ENCODE results near the gene CPPED1.
"Not testable (repeated sequence)": the region's sequence is repeated elsewhere in the genome, so short reads cannot be mapped to it uniquely, and the experiment has no call there.

Gene CPPED1

GRCh38 chr16:12766208-12766607 is 37.5 kb downstream of the CPPED1 start:
- H3K79me2 ChIP-seq (ENCODE audit: control insufficient read depth, insufficient read depth, low read length, poor library complexity); H2BK12ac ChIP-seq (ENCODE audit: low read length): not testable (repeated sequence)

GRCh38 chr16:12764813-12765488 is 38.7 kb downstream of the CPPED1 start:
- WGBS (ENCODE audit: extremely low coverage, insufficient coverage, insufficient read length) = no CpG with 5 or more reads among the region's 6 CpGs
- H4K91ac ChIP-seq (ENCODE audit: low read depth, low read length) = no peak overlapping the region
- no peak overlapping the region for H3K27ac ChIP-seq (ENCODE audit: low read depth, low read length)
- H3K79me1 ChIP-seq (ENCODE audit: low read length) = no peaks in the 10 kb centered on the region
- no peak for DNase-seq
- no peak overlapping the region for H3K4ac ChIP-seq (ENCODE audit: low read depth, low read length)
- H3K9ac ChIP-seq (ENCODE audit: low read length) = no peak overlapping the region
- no peaks in the 10 kb centered on the region for H3K79me2 ChIP-seq (ENCODE audit: control insufficient read depth, insufficient read depth, low read length, poor library complexity)
- no peak overlapping the region for H2BK5ac ChIP-seq (ENCODE audit: low read depth, low read length, poor library complexity)
- no peak overlapping the region for H2AK5ac ChIP-seq (ENCODE audit: low read length)
- no peaks in the 10 kb centered on the region for H3K4me1 ChIP-seq (ENCODE audit: control insufficient read depth in 1 of 2, insufficient read depth in 2 of 2, low read length in 2 of 2)
- H3K9me3 ChIP-seq (ENCODE audit: insufficient read depth, low read depth, low read length) = no peaks in the 10 kb centered on the region
- H3K14ac ChIP-seq (ENCODE audit: low read length) = no peak overlapping the region
- H2BK120ac ChIP-seq (ENCODE audit: insufficient read depth, low read length, poor library complexity) = no peak overlapping the region
- H3K36me3 ChIP-seq (ENCODE audit: control insufficient read depth in 1 of 2, insufficient read depth in 2 of 2, low read length in 2 of 2) = no peaks in the 10 kb centered on the region
- H3K4me3 ChIP-seq (ENCODE audit: low read depth, low read length) = no peak overlapping the region
- no peak overlapping the region for H2AFZ ChIP-seq (ENCODE audit: insufficient read depth, low read length, poor library complexity)
- no peak overlapping the region for H4K12ac ChIP-seq (ENCODE audit: low read depth, low read length)
- H2BK12ac ChIP-seq (ENCODE audit: low read length) = no peak overlapping the region
- H3K18ac ChIP-seq (ENCODE audit: low read length) = no peak overlapping the region
- H3K27me3 ChIP-seq (ENCODE audit: insufficient read depth, low read length) = no peaks in the 10 kb centered on the region
- H3K23ac ChIP-seq (ENCODE audit: low read length) = no peak overlapping the region
- no peak overlapping the region for H3K4me2 ChIP-seq (ENCODE audit: low read length)
- H4K8ac ChIP-seq (ENCODE audit: low read depth, low read length) = no peak overlapping the region

More at GRCh38 chr16:12766208-12766607, 37.5 kb downstream of the CPPED1 start:
- not testable (repeated sequence) for H2AK5ac ChIP-seq (ENCODE audit: low read length); DNase-seq; H2BK120ac ChIP-seq (ENCODE audit: insufficient read depth, low read length, poor library complexity); H4K8ac ChIP-seq (ENCODE audit: low read depth, low read length); H3K23ac ChIP-seq (ENCODE audit: low read length); H3K79me1 ChIP-seq (ENCODE audit: low read length); H3K4ac ChIP-seq (ENCODE audit: low read depth, low read length); H4K12ac ChIP-seq (ENCODE audit: low read depth, low read length); H3K4me1 ChIP-seq (ENCODE audit: control insufficient read depth in 1 of 2, insufficient read depth in 2 of 2, low read length in 2 of 2); H3K4me2 ChIP-seq (ENCODE audit: low read length); H4K91ac ChIP-seq (ENCODE audit: low read depth, low read length); H3K18ac ChIP-seq (ENCODE audit: low read length); H2AFZ ChIP-seq (ENCODE audit: insufficient read depth, low read length, poor library complexity); H3K14ac ChIP-seq (ENCODE audit: low read length); H3K36me3 ChIP-seq (ENCODE audit: control insufficient read depth in 1 of 2, insufficient read depth in 2 of 2, low read length in 2 of 2); H3K27ac ChIP-seq (ENCODE audit: low read depth, low read length); H3K9me3 ChIP-seq (ENCODE audit: insufficient read depth, low read depth, low read length); H3K9ac ChIP-seq (ENCODE audit: low read length); H3K4me3 ChIP-seq (ENCODE audit: low read depth, low read length); H2BK5ac ChIP-seq (ENCODE audit: low read depth, low read length, poor library complexity); H3K27me3 ChIP-seq (ENCODE audit: insufficient read depth, low read length)
- no CpG with 5 or more reads among the region's 3 CpGs for WGBS (ENCODE audit: extremely low coverage, insufficient coverage, insufficient read length)

GRCh38 chr16:12763517-12763916 is 40.2 kb downstream of the CPPED1 start:
- H2AK5ac ChIP-seq (ENCODE audit: low read length) = no peak overlapping the region
- no peak overlapping the region for H4K8ac ChIP-seq (ENCODE audit: low read depth, low read length)
- H3K9ac ChIP-seq (ENCODE audit: low read length) = no peak overlapping the region
- no peak overlapping the region for H3K4me3 ChIP-seq (ENCODE audit: low read depth, low read length)
- H3K23ac ChIP-seq (ENCODE audit: low read length) = no peak overlapping the region
- H4K91ac ChIP-seq (ENCODE audit: low read depth, low read length) = no peak overlapping the region
- no peaks in the 10 kb centered on the region for H3K36me3 ChIP-seq (ENCODE audit: control insufficient read depth in 1 of 2, insufficient read depth in 2 of 2, low read length in 2 of 2)
- no peak overlapping the region for H2AFZ ChIP-seq (ENCODE audit: insufficient read depth, low read length, poor library complexity)
- H3K27me3 ChIP-seq (ENCODE audit: insufficient read depth, low read length) = no peaks in the 10 kb centered on the region
- peak in 1 of 2 donors; percentile 56 for DNase-seq
- H2BK120ac ChIP-seq (ENCODE audit: insufficient read depth, low read length, poor library complexity) = no peak overlapping the region
- no peak overlapping the region for H3K4ac ChIP-seq (ENCODE audit: low read depth, low read length)
- H3K79me2 ChIP-seq (ENCODE audit: control insufficient read depth, insufficient read depth, low read length, poor library complexity) = no peaks in the 10 kb centered on the region
- no peaks in the 10 kb centered on the region for H3K79me1 ChIP-seq (ENCODE audit: low read length)
- H2BK5ac ChIP-seq (ENCODE audit: low read depth, low read length, poor library complexity) = no peak overlapping the region
- no CpG with 5 or more reads among the region's 3 CpGs for WGBS (ENCODE audit: extremely low coverage, insufficient coverage, insufficient read length)
- H3K4me1 ChIP-seq (ENCODE audit: control insufficient read depth in 1 of 2, insufficient read depth in 2 of 2, low read length in 2 of 2) = no peaks in the 10 kb centered on the region
- no peak overlapping the region for H3K4me2 ChIP-seq (ENCODE audit: low read length)
- H2BK12ac ChIP-seq (ENCODE audit: low read length) = no peak overlapping the region
- no peak overlapping the region for H3K14ac ChIP-seq (ENCODE audit: low read length)
- H3K9me3 ChIP-seq (ENCODE audit: insufficient read depth, low read depth, low read length) = no peaks in the 10 kb centered on the region
- H3K27ac ChIP-seq (ENCODE audit: low read depth, low read length) = no peak overlapping the region
- H4K12ac ChIP-seq (ENCODE audit: low read depth, low read length) = no peak overlapping the region
- no peak overlapping the region for H3K18ac ChIP-seq (ENCODE audit: low read length)

- Histone ChIP-seq H4K91ac (ENCODE audit: low read depth, low read length) (no peak overlapping the region), H3K9ac (ENCODE audit: low read length) (no peak overlapping the region), H2BK5ac (ENCODE audit: low read depth, low read length, poor library complexity) (no peak overlapping the region), H3K23ac (ENCODE audit: low read length) (no peak overlapping the region), H3K4me1 (ENCODE audit: control insufficient read depth in 1 of 2, insufficient read depth in 2 of 2, low read length in 2 of 2) (no peaks in the 10 kb centered on the region), H4K12ac (ENCODE audit: low read depth, low read length) (no peak overlapping the region), H3K4me2 (ENCODE audit: low read length) (no peak overlapping the region), H2BK120ac (ENCODE audit: insufficient read depth, low read length, poor library complexity) (no peak overlapping the region), H2AK5ac (ENCODE audit: low read length) (no peak overlapping the region), H3K27me3 (ENCODE audit: insufficient read depth, low read length) (no peaks in the 10 kb centered on the region), H2BK12ac (ENCODE audit: low read length) (no peak overlapping the region), H3K4ac (ENCODE audit: low read depth, low read length) (no peak overlapping the region), H3K79me2 (ENCODE audit: control insufficient read depth, insufficient read depth, low read length, poor library complexity) (no peaks in the 10 kb centered on the region), H3K27ac (ENCODE audit: low read depth, low read length) (no peak overlapping the region), H3K79me1 (ENCODE audit: low read length) (no peaks in the 10 kb centered on the region), H3K36me3 (ENCODE audit: control insufficient read depth in 1 of 2, insufficient read depth in 2 of 2, low read length in 2 of 2) (no peaks in the 10 kb centered on the region), H2AFZ (ENCODE audit: insufficient read depth, low read length, poor library complexity) (no peak overlapping the region), H4K8ac (ENCODE audit: low read depth, low read length) (no peak overlapping the region), H3K14ac (ENCODE audit: low read length) (no peak overlapping the region), H3K18ac (ENCODE audit: low read length) (no peak overlapping the region), H3K4me3 (ENCODE audit: low read depth, low read length) (no peak overlapping the region), H3K9me3 (ENCODE audit: insufficient read depth, low read depth, low read length) (no peaks in the 10 kb centered on the region)
- no peak for DNase-seq
- WGBS (ENCODE audit: extremely low coverage, insufficient coverage, insufficient read length) = no CpG with 5 or more reads among the region's 12 CpGs
Observed at GRCh38 chr16:12760819-12761611, 42.7 kb downstream of the CPPED1 start.

Measured in trophoblast cell (in vitro differentiated cells and primary cell).